IMR-90 (cell line): ENCODE results near the gene FRMD3. TPM values are rescaled to one million over a fixed set of nuclear protein-coding genes. Genes with fewer than 3 reads are reported as not detected.

Source experiments
- ATAC-seq: fragments of 200-7000 bp; cut with Tn5 transposase; 2 replicates; pipeline ENCODE4 v1.9.1; 2020; ENCODE audit warnings: low read depth, mild to moderate bottlenecking, moderate library complexity
- BruUV-seq: library from RNA; stranded (reverse); fragments of 400-500 nt; replicated peaks from 2 replicates; lab custom pipeline; 2021; lab: Mats Ljungman, UMichigan
- CTCF ChIA-PET: fragments of 300-600 bp; formaldehyde crosslinking; extraction: SDS; loops from one replicate; lab custom pipeline; 2021; ENCODE audit warnings: antibody characterized with exemption; lab: Yijun Ruan, JAX
- POLR2A ChIA-PET: fragments of 300-600 bp; sonication (Branson Sonifier 250); formaldehyde crosslinking; loops from one replicate; lab custom pipeline; 2022; ENCODE audit warnings: antibody characterized with exemption; ENCODE audit not compliant: unreplicated experiment; lab: Charles Lee
- DNase-seq: peaks from one replicate; pipeline ENCODE4 v3.0.0; 2013
- H2AFZ ChIP-seq: replicated peaks from 2 replicates; pipeline ENCODE3; 2013; ENCODE audit warnings: low read length, mild to moderate bottlenecking; ENCODE audit not compliant: poor library complexity
- H2AK5ac ChIP-seq: 2 replicates; pipeline ENCODE4 v1.6.1; 2013; ENCODE audit warnings: low read depth, low read length, inconsistent platforms
- H2AK9ac ChIP-seq: replicated peaks from 2 replicates; pipeline ENCODE3; 2013; ENCODE audit warnings: mild to moderate bottlenecking, low read depth, low read length, moderate library complexity; ENCODE audit not compliant: poor library complexity
- H2BK120ac ChIP-seq: 2 replicates; pipeline ENCODE4 v1.6.1; 2013; ENCODE audit warnings: low read depth, low read length, inconsistent platforms
- H2BK15ac ChIP-seq: 3 replicates; pipeline ENCODE4 v1.6.1; 2013; ENCODE audit warnings: low read depth, low read length, inconsistent platforms
- H2BK20ac ChIP-seq: 2 replicates; pipeline ENCODE4 v1.6.1; 2013; ENCODE audit warnings: low read depth, mild to moderate bottlenecking, inconsistent platforms, low read length, moderate library complexity
- H2BK5ac ChIP-seq: 2 replicates; pipeline ENCODE4 v1.6.1; 2013; ENCODE audit warnings: mild to moderate bottlenecking, low read depth, low read length, inconsistent platforms; ENCODE audit not compliant: poor library complexity, severe bottlenecking
- H3K14ac ChIP-seq: replicated peaks from 2 replicates; pipeline ENCODE4 v1.6.1; 2013; ENCODE audit warnings: low read depth, low read length, inconsistent platforms
- H3K18ac ChIP-seq: 2 replicates; pipeline ENCODE4 v1.6.1; 2013; ENCODE audit warnings: low read depth, low read length, control low read depth
- H3K23ac ChIP-seq: 2 replicates; pipeline ENCODE4 v1.6.1; 2013; ENCODE audit warnings: low read depth, low read length, inconsistent platforms
- H3K27ac ChIP-seq: 2 replicates; pipeline ENCODE4 v1.5.1; 2013; ENCODE audit warnings: mild to moderate bottlenecking, control low read depth, low read length; ENCODE audit not compliant: insufficient read depth
- H3K27me3 ChIP-seq: 2 replicates; pipeline ENCODE4 v1.6.1; 2013; ENCODE audit warnings: low read length; ENCODE audit not compliant: control insufficient read depth, insufficient read depth
- H3K36me3 ChIP-seq: 2 replicates; pipeline ENCODE4 v1.6.1; 2013; ENCODE audit warnings: low read length, mixed read lengths; ENCODE audit not compliant: control insufficient read depth, insufficient read depth
- H3K4ac ChIP-seq: 2 replicates; pipeline ENCODE4 v1.6.1; 2013; ENCODE audit warnings: low read depth, low read length, inconsistent platforms
- H3K4me1 ChIP-seq: 2 replicates; pipeline ENCODE4 v1.6.1; 2013; ENCODE audit warnings: low read length, mixed read lengths; ENCODE audit not compliant: control insufficient read depth, insufficient read depth
- H3K4me2 ChIP-seq: 2 replicates; pipeline ENCODE4 v1.6.1; 2013; ENCODE audit warnings: low read depth, mild to moderate bottlenecking, control low read depth, low read length, moderate library complexity
- H3K4me3 ChIP-seq: 2 replicates; pipeline ENCODE4 v1.5.1; 2013; ENCODE audit warnings: low read depth, mild to moderate bottlenecking, control low read depth, low read length, moderate library complexity; ENCODE audit not compliant: insufficient read depth
- H3K56ac ChIP-seq: 2 replicates; pipeline ENCODE4 v1.6.1; 2013; ENCODE audit warnings: low read length, inconsistent platforms; ENCODE audit not compliant: insufficient read depth; ENCODE audit errors: extremely low read depth
- H3K79me1 ChIP-seq, 2 experiments: 2 replicates each; pipeline ENCODE4 v1.6.1; 2013; ENCODE audit warnings: low read length in 2 of 2, inconsistent platforms in 1 of 2, low read depth in 1 of 2
- H3K9ac ChIP-seq: 2 replicates; pipeline ENCODE4 v1.6.1; 2013; ENCODE audit warnings: low read depth, low read length, control low read depth
- H3K9me1 ChIP-seq: 2 replicates; pipeline ENCODE4 v1.6.1; 2013; ENCODE audit warnings: low read length, inconsistent platforms; ENCODE audit not compliant: insufficient read depth
- H3K9me3 ChIP-seq: 2 replicates; pipeline ENCODE4 v1.6.1; 2013; ENCODE audit warnings: low read length; ENCODE audit not compliant: control insufficient read depth, insufficient read depth
- H4K20me1 ChIP-seq: 2 replicates; pipeline ENCODE4 v1.6.1; 2013; ENCODE audit warnings: low read length, inconsistent platforms; ENCODE audit not compliant: insufficient read depth
- H4K5ac ChIP-seq: 2 replicates; pipeline ENCODE4 v1.6.1; 2013; ENCODE audit warnings: mild to moderate bottlenecking, low read depth, low read length, control low read depth
- H4K8ac ChIP-seq, 2 experiments: 2 replicates each; pipeline ENCODE4 v1.6.1; 2013; ENCODE audit warnings: low read depth in 2 of 2, low read length in 2 of 2, control low read depth in 1 of 2, inconsistent platforms in 1 of 2
- H4K91ac ChIP-seq: 2 replicates; pipeline ENCODE4 v1.6.1; 2013; ENCODE audit warnings: low read depth, low read length, inconsistent platforms; ENCODE audit not compliant: insufficient read depth
- BHLHE40 ChIP-seq: fragments of 150-350 bp; IDR thresholded peaks from 2 replicates; pipeline ENCODE4 v1.6.1; 2016; ENCODE audit warnings: mild to moderate bottlenecking, low read depth, low read length
- CEBPB ChIP-seq: IDR thresholded peaks from 2 replicates; pipeline ENCODE4 v1.6.1; 2012; ENCODE audit warnings: low read depth, low read length, improper control_type of control experiment
- CHD1 ChIP-seq: IDR thresholded peaks from 2 replicates; pipeline ENCODE4 v1.6.1; 2012; ENCODE audit warnings: low read depth, low read length, improper control_type of control experiment
- CTCF ChIP-seq: conservative IDR thresholded peaks from 2 replicates; pipeline ENCODE4 v1.5.1; 2012; ENCODE audit warnings: mild to moderate bottlenecking, low read depth, low read length, improper control_type of control experiment
- ELK1 ChIP-seq: fragments of 150-350 bp; IDR thresholded peaks from 2 replicates; pipeline ENCODE4 v1.6.1; 2016; ENCODE audit warnings: low read depth, mild to moderate bottlenecking, low read length, moderate library complexity, borderline replicate concordance
- FOS ChIP-seq: fragments of 150-350 bp; IDR thresholded peaks from 2 replicates; pipeline ENCODE4 v1.6.1; 2016; ENCODE audit warnings: low read depth, low read length
- MAFK ChIP-seq: IDR thresholded peaks from 2 replicates; pipeline ENCODE4 v1.6.1; 2012; ENCODE audit warnings: low read depth, low read length, improper control_type of control experiment
- MAZ ChIP-seq: IDR thresholded peaks from 2 replicates; pipeline ENCODE4 v1.6.1; 2012; ENCODE audit warnings: low read depth, mild to moderate bottlenecking, low read length, improper control_type of control experiment, moderate library complexity, borderline replicate concordance
- MXI1 ChIP-seq: IDR thresholded peaks from 2 replicates; pipeline ENCODE4 v1.6.1; 2012; ENCODE audit warnings: low read depth, mild to moderate bottlenecking, low read length, moderate library complexity, borderline replicate concordance
- NFE2L2 ChIP-seq: fragments of 150-350 bp; IDR thresholded peaks from 2 replicates; pipeline ENCODE4 v1.6.1; 2016; ENCODE audit warnings: low read depth, mild to moderate bottlenecking, low read length
- POLR2A ChIP-seq: IDR thresholded peaks from 2 replicates; pipeline ENCODE4 v1.6.1; 2012; ENCODE audit warnings: mild to moderate bottlenecking, low read depth, low read length
- RAD21 ChIP-seq: IDR thresholded peaks from 2 replicates; pipeline ENCODE4 v1.6.1; 2012; ENCODE audit warnings: low read length, improper control_type of control experiment
- RCOR1 ChIP-seq: IDR thresholded peaks from 2 replicates; pipeline ENCODE4 v1.6.1; 2012; ENCODE audit warnings: mild to moderate bottlenecking, low read length, improper control_type of control experiment; ENCODE audit not compliant: insufficient replicate concordance
- RFX5 ChIP-seq: IDR thresholded peaks from 2 replicates; pipeline ENCODE4 v1.8.0; 2012; ENCODE audit warnings: low read depth, mild to moderate bottlenecking, low read length, moderate library complexity
- SMC3 ChIP-seq: fragments of 150-350 bp; IDR thresholded peaks from 2 replicates; pipeline ENCODE4 v1.6.1; 2016; ENCODE audit warnings: low read depth, mild to moderate bottlenecking, antibody characterized with exemption, low read length, moderate library complexity
- USF2 ChIP-seq: fragments of 150-350 bp; IDR thresholded peaks from 2 replicates; pipeline ENCODE4 v1.6.1; 2017; ENCODE audit warnings: mild to moderate bottlenecking, antibody characterized with exemption, low read length, low read depth
- WGBS, 2 experiments: methylation state at CpG; one replicate each; pipeline versions ENCODE4 v1.1.5 to v1.1.7; 2013; ENCODE audit warnings: missing lambda C conversion rate in 2 of 2; ENCODE audit not compliant: insufficient read length in 1 of 2; ENCODE audit errors: extremely low coverage in 2 of 2; 5-methylcytosine and 5-hydroxymethylcytosine counted together
- dilution Hi-C: fragments of 300-500 bp; cut with HindIII; formaldehyde crosslinking; loops from one replicate; pipeline ENCODE4 v1.14.3; 2018; ENCODE audit warnings: low sequenced_read_pairs; ENCODE audit not compliant: unreplicated experiment
- in situ Hi-C: fragments of 300-500 bp; cut with MboI; formaldehyde crosslinking; loops from 3 replicates; pipeline ENCODE4 v1.14.3; 2019; ENCODE audit warnings: low sequenced_read_pairs, inconsistent platforms, mixed read lengths
- intact Hi-C: fragments of 100-400 bp; cut with micrococcal nuclease; formaldehyde crosslinking; loops from 2 replicates; pipeline ENCODE4 v1.10.0; 2022
- polyA plus RNA-seq, 3 experiments: library from polyadenylated mRNA; depleted of rRNA; stranded (reverse); fragments of >200 nt; gene quantifications; 2 replicates each; pipeline ENCODE4 v1.2.3, GENCODE V29; 2012; ENCODE audit warnings: low replicate concordance in 1 of 3
- total RNA-seq: library from RNA; depleted of rRNA; stranded (reverse); fragments of >200 nt; gene quantifications from 2 replicates; pipeline ENCODE4 v1.2.3, GENCODE V29; 2012

FRMD3 gene
- total and polyA plus RNA-seq, 2 of the 4 experiments (the other 2 are of a cell fraction) = 0.02 to 0.18 TPM

GRCh38 chr9:83271665-83272071 lies 266.5 kb downstream of the FRMD3 start:
- BruUV-seq = no TSS peak
- CTCF ChIA-PET = no interaction called here

More at GRCh38 chr9:83271665-83272071, 266.5 kb downstream of the FRMD3 start:
- no peaks in the 10 kb centered on the region for H3K9me3 ChIP-seq
- no peak overlapping the region for H2AFZ ChIP-seq
- no peak overlapping the region for H2AK9ac ChIP-seq
- no peaks in the 10 kb centered on the region for H3K36me3 ChIP-seq
- no peaks in the 10 kb centered on the region for H3K4me1 ChIP-seq
- H3K79me1 ChIP-seq = no peaks in the 10 kb centered on the region
- H2BK20ac ChIP-seq = no peak overlapping the region
- dilution Hi-C loops (no loop called here), in situ Hi-C loops (no loop called here), intact Hi-C loops (no loop called here)
- H4K20me1 ChIP-seq = no peaks in the 10 kb centered on the region
- no peak for TF ChIP-seq MXI1
- TF ChIP-seq USF2 = no peak
- no peak for TF ChIP-seq ELK1
- TF ChIP-seq RCOR1 = no peak
- TF ChIP-seq CTCF = no peak
- TF ChIP-seq CHD1 = no peak
- TF ChIP-seq FOS = no peak
- TF ChIP-seq BHLHE40 = no peak
- no peak for TF ChIP-seq RAD21
- TF ChIP-seq SMC3 = no peak
- no peak for TF ChIP-seq MAFK
- no peak for TF ChIP-seq RFX5
- no peak for TF ChIP-seq MAZ
- TF ChIP-seq POLR2A = no peak
- no peak for TF ChIP-seq CEBPB
- TF ChIP-seq NFE2L2 = no peak
- H3K23ac ChIP-seq = no peak overlapping the region
- H3K56ac ChIP-seq = no peak overlapping the region
- no peak overlapping the region for H3K27ac ChIP-seq
- no peak overlapping the region for H3K9ac ChIP-seq
- H3K4ac ChIP-seq = no peak overlapping the region
- H2AK5ac ChIP-seq = no peak overlapping the region
- no peak overlapping the region for H4K8ac ChIP-seq
- H3K9me1 ChIP-seq = no peaks in the 10 kb centered on the region
- H3K14ac ChIP-seq = no peak overlapping the region
- no peak overlapping the region for H2BK15ac ChIP-seq
- H3K4me3 ChIP-seq = no peak overlapping the region
- no peak overlapping the region for H4K5ac ChIP-seq
- H2BK5ac ChIP-seq = no peak overlapping the region
- H3K18ac ChIP-seq = no peak overlapping the region
- WGBS, 2 experiments = no CpG with 5 or more reads among the region's 2 CpGs
- DNase-seq (no peak), ATAC-seq (no peak)
- no peak overlapping the region for H2BK120ac ChIP-seq
- POLR2A ChIA-PET = no interaction called here
- H3K4me2 ChIP-seq = no peak overlapping the region
- H3K27me3 ChIP-seq = no peaks in the 10 kb centered on the region
- no peak overlapping the region for H4K91ac ChIP-seq
